Measurements from ENCODE around the gene TM9SF1.

Gene TM9SF1

DNA sequence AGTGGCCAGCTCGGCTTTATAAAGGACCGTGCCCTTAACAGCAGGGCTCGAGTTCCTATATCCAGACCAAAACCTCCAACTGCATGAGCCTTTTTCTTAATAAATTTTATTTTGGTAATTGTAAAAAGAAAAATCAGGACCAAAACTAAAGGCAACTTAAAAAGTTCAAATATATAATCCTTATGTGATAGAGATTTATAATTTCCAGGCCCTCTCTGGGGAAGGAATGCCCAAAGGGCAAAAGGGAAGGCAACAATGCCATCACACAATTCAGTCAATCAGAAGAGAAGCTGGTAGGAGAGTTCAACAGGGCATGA lies 6.2 kb downstream of the TM9SF1 start:
- H3K27ac ChIP-seq = peak overlapping the region; percentile 92
- no peak for TF ChIP-seq CTCF (IDR thresholded peaks at IDR 0.05)
- no peak for TF ChIP-seq ZFX (IDR thresholded peaks at IDR 0.05; ENCODE audit: borderline replicate concordance)

- peak within 1 kb of the TSS; percentile 92 for H3K27ac ChIP-seq
- TF ChIP-seq CTCF (IDR thresholded peaks at IDR 0.05) (no peak), ZFX (IDR thresholded peaks at IDR 0.05; ENCODE audit: borderline replicate concordance) (no peak)
Observed at GRCh38 chr14:24188251-24189058, 6.8 kb downstream of the TM9SF1 start, which contains the start of gene IPO4. TSS of gene IPO4 (minus strand) at chr14:24188816. CDS start at chr14:24188787, 29 bp downstream.

GRCh38 chr14:24187539-24187915 lies 7.7 kb downstream of the TM9SF1 start:
- TF ChIP-seq ZFX (IDR thresholded peaks at IDR 0.05; ENCODE audit: borderline replicate concordance) (no peak), CTCF (IDR thresholded peaks at IDR 0.05) (no peak)
- peak overlapping the region; percentile 92 for H3K27ac ChIP-seq

GRCh38 chr14:24186831-24187538 lies 8.3 kb downstream of the TM9SF1 start:
- no peak for TF ChIP-seq CTCF (IDR thresholded peaks at IDR 0.05)
- TF ChIP-seq ZFX (IDR thresholded peaks at IDR 0.05; ENCODE audit: borderline replicate concordance) = no peak
- no peak overlapping the region for H3K27ac ChIP-seq

DNA sequence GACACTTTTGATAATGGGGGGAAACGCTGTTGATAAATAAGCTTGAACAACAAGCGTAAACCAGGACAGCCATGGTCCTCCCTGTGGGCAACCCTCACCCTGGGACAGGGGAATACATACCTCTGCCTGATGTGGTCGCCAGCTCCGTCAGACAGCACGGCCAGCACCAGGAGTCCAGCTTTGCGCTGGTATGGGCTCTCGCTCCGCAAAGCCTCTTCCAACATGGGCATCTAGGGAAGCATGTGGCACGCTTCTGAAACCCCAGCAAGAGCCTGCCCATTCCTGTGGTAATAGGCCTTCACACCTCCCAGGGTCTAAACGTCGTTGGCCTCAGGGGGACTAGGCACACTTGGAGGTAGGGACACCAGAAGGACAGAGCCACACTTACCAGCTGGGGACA lies 9.5 kb downstream of the TM9SF1 start:
- H3K27ac ChIP-seq = no peak overlapping the region
- no peak for TF ChIP-seq ZFX (IDR thresholded peaks at IDR 0.05; ENCODE audit: borderline replicate concordance)
- no peak for TF ChIP-seq CTCF (IDR thresholded peaks at IDR 0.05)

DNA sequence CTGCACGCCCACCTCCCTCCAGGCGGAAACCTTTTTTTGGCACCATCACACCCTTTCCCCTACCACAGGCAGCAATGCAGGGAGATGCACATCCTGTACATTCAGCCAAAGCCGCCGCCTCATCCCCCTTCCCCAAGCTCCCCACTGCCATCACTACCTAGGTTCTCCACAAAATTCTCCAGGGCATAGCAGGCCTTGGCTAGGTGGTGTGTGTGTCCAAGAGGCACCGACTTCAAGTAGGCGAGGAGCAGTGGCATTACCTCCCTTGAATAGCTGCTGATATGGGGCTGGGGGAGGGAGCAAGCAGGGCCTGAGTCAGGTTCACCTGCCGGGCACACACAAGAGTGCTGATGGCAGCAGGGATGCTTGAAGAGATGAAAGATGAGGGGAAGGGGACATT lies 10.2 kb downstream of the TM9SF1 start:
- H3K27ac ChIP-seq = no peak overlapping the region
- no peak for TF ChIP-seq ZFX (IDR thresholded peaks at IDR 0.05; ENCODE audit: borderline replicate concordance)
- TF ChIP-seq CTCF (IDR thresholded peaks at IDR 0.05) = no peak

Measured in 22Rv1 (cell line).